Fibroblast of skin of back (primary cell): ENCODE measurements around the gene MBD5.

ENCODE experiments used
- DNase-seq: peaks from one replicate; pipeline ENCODE4 v3.0.0-alpha.2; 2013

Gene MBD5

DNA sequence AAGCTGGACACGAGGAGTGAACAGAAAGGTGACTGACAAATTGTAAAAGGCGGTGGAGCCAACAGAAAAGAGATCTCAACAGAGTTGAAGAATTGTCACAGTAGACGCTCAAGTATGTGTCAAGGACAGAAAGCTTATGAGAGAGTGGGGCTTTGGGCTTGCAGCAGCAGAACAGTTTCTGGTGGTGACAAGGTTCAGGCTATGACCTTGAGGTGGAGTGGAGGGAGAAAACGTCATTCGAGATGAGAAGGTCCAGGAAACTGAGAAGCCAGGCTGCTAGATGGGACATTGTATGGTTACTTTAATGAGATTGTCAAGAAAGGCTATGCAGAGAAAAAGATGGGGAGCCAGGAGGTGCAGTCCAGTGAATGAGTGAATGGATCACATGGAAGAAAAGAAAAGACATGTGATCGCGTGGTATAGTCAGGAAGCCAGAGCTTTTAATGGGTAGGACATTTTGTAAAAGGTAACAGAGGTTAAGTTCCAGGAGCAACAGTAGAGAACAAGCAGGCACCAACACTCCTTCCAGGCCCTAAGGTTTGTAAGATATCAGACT lies 532.5 kb downstream of the MBD5 start:
- no peak for DNase-seq

DNA sequence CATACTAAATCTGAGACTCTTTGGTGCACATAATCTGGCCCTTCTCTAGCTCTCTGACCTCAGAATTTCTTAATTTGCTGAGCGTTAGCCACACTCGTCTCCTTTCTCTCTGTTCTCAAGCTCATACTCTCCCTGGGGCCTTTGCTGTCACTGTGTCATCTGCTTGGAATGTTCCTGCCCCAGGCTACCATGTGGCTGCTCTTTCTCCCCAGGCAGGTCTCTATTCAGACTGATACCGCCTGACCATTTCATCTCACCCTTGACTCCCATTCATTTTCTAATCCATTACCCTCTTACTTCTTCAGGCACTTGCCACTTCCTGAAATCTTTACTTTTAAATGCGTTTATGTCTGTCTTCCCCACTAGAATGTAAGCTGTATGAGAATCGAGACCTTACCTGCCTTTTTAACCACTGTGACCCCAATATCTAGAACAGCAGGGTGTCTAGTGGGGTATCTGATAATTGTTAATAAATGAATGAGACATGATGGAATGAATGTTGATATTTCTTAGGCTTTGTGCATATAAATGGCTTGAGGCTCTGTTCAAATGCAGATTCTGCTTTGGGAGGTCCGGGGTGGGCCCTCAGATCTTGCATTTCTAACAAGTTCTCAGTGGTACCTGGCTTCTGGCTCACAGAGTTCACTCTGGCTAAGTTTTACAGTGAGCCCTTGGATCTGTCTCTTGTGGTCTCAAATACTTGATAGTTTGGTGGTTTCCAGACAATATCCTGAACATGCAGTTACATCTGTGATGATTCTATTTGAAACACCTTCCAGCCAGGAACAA lies 533.8 kb downstream of the MBD5 start:
- peak; percentile 34 for DNase-seq

DNA sequence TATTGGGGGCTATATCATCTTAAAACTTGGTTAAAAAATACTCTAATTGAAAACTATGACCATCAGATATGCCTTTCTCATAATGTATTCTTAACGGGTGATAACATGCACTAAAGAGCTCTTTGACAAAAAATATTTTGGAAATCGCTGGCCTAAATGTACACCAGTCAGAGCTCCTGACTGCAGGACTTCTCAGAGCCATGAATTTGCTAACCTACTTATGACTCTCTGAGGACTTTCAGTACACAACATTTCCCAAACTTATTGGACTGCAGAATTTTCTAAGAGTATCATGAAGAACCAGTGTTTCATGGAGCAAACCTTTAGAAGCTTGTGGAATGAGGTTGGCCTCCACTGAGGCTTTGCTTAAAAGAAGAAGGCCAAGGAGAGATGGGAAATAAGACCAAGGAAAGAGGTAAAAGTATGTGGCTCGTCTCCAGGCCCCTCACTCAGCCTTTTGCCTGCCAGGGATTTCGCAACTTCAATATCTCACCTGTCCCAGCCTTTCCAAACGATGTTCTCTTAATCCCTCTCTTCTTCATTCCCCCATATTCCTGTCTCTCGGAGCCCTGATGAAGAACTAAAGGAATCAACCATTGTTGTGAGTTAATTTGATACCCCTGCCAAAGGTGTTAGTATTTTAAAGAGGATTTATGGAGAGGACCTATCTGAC lies 534.9 kb downstream of the MBD5 start:
- no peak for DNase-seq

DNA sequence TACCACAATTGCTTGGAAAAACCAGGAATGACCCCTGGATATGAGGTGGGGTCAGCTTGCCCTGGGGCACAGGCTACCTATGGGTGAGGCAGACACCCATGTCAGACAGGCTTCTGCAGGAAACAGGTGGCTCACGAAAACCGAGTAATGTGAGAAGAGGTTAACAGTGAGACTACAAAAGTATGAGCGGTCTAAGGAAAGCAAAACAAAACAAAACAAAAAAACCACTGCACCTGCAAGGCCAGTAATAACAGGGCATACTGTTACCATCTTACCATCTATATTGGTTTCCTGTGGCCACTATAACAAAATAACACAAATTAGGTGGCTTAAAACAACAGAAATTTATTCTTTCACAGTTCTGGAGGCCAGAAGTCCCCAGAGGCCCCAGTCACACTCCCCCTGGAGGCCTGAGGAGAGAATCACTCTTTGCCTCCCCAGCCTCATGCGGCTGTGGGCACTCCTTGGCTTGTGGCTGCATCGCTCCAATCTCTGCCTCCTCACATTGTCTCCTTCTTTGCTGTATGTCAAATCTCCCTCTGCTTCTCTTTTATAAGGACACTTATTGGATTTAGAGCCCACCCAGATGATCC lies 537.0 kb downstream of the MBD5 start:
- no peak for DNase-seq

DNA sequence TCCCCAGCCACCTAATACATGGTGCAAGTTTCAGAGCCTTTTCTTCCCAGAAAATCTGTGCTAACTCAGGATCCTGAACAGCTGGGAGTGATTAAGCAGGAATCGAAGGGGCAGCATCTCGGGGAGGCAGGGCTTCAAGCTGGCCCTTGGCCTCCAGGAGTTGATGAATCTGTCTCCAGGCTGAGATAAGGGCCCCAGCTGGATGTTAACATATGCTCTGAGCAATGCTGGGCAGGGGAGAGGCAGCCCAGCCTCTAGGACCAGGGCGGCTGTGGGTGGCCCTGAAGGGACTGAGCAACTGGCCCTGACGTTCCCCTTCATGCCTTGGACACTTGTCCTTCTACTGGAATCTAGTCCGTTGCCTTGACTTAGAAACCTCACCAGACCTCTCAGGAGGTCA lies 539.6 kb downstream of the MBD5 start:
- no peak for DNase-seq

DNA sequence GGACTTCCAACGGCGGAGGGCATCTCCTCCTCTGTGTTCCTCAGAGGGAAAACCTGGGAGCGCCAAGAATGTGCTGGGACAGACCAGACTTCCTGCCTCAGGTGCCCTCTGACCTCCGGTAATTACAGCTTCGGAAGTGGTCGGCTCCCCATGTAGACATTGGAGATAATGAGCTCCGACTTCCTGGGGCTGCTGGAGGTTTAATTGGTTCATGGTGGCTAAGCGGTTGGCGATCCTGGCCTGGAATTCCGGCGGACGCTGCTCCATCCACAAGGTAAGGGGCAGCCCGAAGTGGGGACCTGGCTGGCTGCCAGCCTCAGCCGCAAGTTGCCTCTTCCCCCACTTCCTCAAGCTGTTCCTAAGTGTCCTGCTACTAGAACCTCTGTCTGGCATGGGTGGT lies 540.5 kb downstream of the MBD5 start:
- no peak for DNase-seq

DNA sequence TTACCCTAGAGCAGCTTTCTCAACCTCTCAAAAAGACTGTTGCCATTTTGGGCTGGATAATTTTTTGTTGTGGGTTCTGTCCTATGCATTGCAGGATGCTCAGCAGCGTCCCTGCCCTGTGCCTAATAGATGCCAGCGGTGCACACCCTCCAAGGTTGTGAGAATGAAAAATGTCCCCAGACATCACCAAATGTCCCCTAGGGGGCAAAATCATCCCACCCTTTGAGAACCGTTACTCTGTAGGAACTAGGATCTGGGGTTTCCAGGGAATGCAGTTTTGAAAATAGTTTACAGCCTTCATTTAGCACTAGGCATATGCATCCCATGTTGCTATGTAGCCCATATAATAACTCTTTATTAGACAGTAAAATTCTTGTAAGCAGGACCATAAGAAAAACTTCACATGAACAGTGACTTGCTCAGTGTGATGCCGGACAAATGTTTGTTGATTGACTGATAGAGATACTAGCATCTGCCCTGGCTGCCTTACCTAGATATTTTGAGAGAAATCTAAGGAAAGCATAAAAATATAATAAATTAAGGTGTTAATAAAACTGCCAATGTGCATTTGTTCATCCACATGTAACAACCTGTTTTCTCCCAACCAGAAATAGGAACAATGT lies 544.5 kb downstream of the MBD5 start:
- peak; percentile 8 for DNase-seq
